Epithelial cell of proximal tubule (primary cell): ENCODE measurements around the gene LRRC26. TPM values are rescaled to one million over a fixed set of nuclear protein-coding genes. Genes with fewer than 3 reads are reported as not detected.

Experiments
- DNase-seq: peaks from one replicate; pipeline ENCODE4 v3.0.0-alpha.2; 2011; ENCODE audit warnings: low read depth
- H3K4me3 ChIP-seq: 2 replicates; pipeline ENCODE4 v1.5.1; 2011; ENCODE audit warnings: low read depth, mild to moderate bottlenecking, low read length
- total RNA-seq: library from RNA; depleted of rRNA; stranded (reverse); fragments of >200 nt; gene quantifications from 2 replicates; pipeline ENCODE4 v1.2.3, GENCODE V29; 2015
- TF ChIP-seq, protein P1 (sequence below): conservative IDR thresholded peaks from 2 replicates; pipeline ENCODE4 v1.5.1; 2012; ENCODE audit warnings: low read depth, mild to moderate bottlenecking, low read length

LRRC26 gene
- total RNA-seq, 1 donor from 2014 or later = not detected

DNA sequence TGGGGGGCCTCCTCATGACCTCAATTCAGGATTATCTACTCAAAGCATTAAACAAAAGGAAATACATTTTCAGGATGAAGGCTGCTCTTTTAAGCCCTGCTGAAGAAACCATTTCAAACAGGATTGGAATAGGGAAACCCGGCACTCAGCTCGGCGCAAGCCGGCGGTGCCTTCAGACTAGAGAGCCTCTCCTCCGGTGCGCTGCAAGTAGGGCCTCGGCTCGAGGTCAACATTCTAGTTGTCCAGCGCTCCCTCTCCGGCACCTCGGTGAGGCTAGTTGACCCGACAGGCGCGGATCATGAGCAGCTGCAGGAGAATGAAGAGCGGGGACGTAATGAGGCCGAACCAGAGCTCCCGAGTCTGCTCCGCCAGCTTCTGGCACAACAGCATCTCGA lies 34.9 kb upstream of the LRRC26 start:
- no peak for DNase-seq
- H3K4me3 ChIP-seq = peak overlapping the region; percentile 97
- TF ChIP-seq, protein P1, sequence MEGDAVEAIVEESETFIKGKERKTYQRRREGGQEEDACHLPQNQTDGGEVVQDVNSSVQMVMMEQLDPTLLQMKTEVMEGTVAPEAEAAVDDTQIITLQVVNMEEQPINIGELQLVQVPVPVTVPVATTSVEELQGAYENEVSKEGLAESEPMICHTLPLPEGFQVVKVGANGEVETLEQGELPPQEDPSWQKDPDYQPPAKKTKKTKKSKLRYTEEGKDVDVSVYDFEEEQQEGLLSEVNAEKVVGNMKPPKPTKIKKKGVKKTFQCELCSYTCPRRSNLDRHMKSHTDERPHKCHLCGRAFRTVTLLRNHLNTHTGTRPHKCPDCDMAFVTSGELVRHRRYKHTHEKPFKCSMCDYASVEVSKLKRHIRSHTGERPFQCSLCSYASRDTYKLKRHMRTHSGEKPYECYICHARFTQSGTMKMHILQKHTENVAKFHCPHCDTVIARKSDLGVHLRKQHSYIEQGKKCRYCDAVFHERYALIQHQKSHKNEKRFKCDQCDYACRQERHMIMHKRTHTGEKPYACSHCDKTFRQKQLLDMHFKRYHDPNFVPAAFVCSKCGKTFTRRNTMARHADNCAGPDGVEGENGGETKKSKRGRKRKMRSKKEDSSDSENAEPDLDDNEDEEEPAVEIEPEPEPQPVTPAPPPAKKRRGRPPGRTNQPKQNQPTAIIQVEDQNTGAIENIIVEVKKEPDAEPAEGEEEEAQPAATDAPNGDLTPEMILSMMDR = no peak

DNA sequence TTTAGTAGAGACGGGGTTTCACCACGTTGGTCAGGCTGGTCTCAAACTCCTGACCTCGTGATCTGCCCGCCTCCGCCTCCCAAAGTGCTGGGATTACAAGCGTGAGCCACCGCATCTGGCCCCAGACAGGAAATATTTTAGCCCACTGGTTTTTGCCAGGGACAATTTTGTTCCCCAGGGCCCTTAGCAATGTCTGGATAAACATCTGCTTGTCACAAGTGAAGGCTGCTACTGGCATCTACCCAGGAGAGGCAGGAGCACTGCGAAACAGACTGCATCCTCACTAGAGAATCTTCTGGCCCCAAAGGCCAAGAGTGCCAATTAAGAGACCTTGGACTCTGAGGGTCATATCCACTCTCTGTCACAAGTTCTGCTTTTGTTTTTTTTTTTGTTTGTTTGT lies 33.1 kb upstream of the LRRC26 start:
- no peak overlapping the region for H3K4me3 ChIP-seq
- no peak for DNase-seq
- TF ChIP-seq, protein P1 = no peak

DNA sequence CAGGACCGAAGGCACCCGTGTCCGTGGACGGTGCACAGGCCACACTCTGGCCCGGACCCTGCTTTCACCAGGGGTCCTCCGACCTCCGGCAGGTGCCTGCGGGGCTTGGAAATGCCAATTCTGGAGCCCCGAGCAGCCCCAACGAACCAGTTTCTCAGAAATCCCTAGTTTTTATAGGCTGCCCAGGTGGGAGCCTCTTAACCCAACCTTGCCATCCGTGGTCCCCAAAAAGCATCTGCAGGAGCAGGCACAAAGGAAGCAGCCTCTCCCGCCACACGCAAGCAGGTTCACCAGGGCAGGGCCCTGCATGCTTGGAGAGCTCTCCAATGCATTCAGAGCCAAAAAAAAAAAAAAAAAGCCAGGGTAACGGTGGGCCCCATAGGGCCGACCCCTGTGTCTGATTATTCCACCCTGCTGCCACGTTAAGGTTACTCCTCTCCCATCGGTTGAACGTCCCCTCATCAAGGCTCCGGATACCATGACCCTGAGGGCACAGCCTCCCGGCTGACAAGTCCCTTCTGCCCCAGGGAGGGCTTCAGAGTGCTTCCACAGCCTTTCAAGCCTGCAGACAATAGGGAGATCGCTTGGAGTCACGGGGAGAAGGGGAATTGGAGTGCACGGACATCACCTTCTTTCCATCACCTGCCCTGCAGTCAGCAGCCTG lies 31.5 kb upstream of the LRRC26 start:
- peak overlapping the region; percentile 65 for H3K4me3 ChIP-seq
- TF ChIP-seq, protein P1 = no peak
- DNase-seq = no peak

DNA sequence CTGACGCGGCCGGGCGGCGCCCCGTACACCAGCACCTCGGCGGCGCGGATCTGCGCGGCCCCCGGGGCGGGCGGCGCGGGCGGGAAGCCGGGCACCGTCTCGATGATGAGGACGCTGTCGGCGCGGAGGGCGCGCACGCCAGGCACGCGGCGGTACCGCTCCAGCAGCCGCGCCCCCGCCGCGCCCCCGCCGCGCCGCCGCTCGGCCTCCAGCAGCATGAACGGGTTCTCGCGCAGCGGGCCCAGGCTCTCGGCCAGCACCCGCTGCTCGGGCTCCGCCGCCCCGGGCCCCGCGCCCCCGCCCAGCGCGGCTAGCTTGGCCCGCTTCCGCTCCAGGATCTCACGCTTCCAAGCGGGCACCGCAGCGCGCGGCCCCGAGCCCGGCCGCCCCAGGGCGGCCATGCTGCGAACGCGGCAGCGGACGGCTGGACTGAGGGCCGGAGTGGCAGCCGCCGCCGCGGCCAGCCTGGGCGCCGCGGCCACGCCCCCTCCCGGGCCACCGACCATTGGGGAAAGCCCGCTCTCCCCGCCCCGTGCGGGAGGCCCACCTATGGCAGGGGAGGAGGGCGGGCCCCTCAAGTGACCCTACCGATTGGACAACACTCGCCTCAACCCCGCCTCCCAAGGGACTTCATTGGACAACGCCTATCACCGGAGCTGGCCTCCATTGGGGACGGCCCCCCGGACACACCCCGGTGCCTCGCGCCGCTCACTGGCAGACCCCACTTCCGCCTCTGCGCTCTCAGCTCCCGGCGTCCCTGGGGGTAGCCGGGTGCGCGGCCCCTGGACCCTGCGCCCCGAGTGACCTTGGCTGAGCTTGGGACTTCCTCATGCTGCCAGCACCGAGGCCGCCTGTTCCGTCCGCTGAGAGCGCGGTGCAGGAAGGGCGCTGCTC lies 30.7 kb upstream of the LRRC26 start, which contains the start of gene TPRN:
TSS of gene TPRN (minus strand) at position 431 of the 894 bp plus-strand sequence. CDS start at position 401, 30 bp downstream.
- peak; percentile 74 for DNase-seq
- peak within 1 kb of the TSS; percentile 65 for H3K4me3 ChIP-seq
- TF ChIP-seq, protein P1 = no peak

DNA sequence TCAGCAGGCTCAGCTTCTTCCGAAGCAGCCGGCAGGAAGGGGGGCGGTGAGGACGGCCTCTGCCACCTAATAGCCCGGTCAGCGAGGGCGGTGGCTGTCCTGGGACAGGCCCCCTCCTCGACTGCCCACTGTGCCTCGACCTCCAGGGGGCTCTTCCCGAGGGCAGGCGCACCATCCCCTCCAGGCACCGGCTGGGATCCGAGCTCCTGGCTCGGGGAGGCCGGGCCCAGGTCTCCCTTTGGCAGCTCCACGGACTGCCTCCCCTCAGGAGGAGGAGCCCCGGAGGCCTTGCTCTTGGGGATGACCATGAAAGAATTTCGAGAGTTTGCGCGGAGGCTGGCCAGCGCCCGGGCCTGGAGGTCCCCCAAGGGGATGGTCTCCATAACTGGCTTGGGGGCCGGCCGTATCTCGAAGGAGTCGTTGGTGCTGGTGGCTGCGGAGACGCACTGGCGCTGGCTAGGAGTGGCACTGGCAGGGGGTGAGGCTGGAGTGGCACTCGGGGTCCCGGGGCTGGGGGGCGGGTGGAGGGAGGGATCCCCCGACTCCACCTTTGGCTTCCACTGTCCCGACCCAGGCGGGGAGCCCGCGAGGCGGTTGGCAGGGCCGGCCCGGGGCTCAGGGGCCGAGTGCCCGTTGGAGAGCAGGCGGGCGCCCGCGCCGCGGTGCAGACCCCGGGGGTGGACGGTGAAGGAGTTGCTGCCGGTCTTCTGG lies 29.7 kb upstream of the LRRC26 start:
- TF ChIP-seq, protein P1 = no peak
- peak overlapping the region; percentile 54 for H3K4me3 ChIP-seq
- DNase-seq = no peak

DNA sequence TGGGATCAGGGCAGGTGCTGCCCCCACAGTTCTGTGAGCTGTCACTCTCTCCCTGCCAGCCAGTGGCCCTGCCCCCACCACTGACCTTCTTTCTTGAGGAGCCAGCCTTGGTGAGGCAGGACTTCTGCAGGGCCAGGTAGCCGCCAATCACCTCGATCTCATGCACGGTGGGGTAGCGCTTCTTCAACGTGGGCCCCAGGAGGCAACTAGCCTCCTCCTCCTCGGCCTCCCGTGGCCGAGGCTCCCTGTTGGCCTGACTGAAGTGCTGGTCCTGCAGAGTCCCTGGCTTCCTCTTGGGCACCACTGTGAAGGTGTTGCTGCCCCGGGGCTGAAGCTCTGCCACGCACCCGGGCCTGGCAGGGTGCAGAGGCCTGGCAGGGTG lies 29.0 kb upstream of the LRRC26 start:
- DNase-seq = no peak
- TF ChIP-seq, protein P1 = no peak
- peak overlapping the region; percentile 54 for H3K4me3 ChIP-seq
